Measurements from ENCODE around the gene SGIP1.

Gene SGIP1

DNA sequence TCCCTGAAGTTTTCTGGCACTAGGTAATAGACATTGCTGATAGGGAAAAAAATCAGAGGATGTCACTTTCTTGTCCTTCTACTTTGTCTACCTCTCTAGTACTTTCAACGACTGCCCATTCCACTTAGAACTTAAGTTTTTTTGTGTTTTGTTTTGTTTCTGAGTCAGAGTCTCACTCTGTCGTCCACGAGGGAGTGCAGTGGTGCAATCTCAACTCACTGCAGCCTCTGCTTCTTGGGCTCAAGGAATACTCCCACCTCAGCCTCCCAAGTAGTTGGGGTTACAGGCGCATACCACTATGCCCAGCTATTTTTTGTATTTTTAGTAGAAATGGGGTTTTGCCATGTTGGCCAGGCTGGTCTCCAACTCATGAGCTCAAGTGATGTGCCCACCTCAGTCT lies 79.2 kb downstream of the SGIP1 start:
- Histone ChIP-seq H3K27me3 (ENCODE audit: insufficient read depth, low read depth) (no peaks in the 10 kb centered on the region), H3K4me3 (IDR thresholded peaks at IDR 0.05; ENCODE audit: insufficient read depth, low read depth, low read length) (no peak overlapping the region), H3K4me1 (ENCODE audit: low read depth, poor library complexity, severe bottlenecking) (no peaks in the 10 kb centered on the region), H3K9ac (no peak overlapping the region), H3K36me3 (ENCODE audit: insufficient read depth) (no peaks in the 10 kb centered on the region), H4K20me1 (ENCODE audit: insufficient read depth) (no peaks in the 10 kb centered on the region), H3K4me2 (no peak overlapping the region), H3K79me2 (ENCODE audit: insufficient read depth, low read depth) (no peaks in the 10 kb centered on the region), H3K27ac (no peak overlapping the region), H2AFZ (ENCODE audit: low read depth) (no peak overlapping the region)
- TF ChIP-seq, protein P1, sequence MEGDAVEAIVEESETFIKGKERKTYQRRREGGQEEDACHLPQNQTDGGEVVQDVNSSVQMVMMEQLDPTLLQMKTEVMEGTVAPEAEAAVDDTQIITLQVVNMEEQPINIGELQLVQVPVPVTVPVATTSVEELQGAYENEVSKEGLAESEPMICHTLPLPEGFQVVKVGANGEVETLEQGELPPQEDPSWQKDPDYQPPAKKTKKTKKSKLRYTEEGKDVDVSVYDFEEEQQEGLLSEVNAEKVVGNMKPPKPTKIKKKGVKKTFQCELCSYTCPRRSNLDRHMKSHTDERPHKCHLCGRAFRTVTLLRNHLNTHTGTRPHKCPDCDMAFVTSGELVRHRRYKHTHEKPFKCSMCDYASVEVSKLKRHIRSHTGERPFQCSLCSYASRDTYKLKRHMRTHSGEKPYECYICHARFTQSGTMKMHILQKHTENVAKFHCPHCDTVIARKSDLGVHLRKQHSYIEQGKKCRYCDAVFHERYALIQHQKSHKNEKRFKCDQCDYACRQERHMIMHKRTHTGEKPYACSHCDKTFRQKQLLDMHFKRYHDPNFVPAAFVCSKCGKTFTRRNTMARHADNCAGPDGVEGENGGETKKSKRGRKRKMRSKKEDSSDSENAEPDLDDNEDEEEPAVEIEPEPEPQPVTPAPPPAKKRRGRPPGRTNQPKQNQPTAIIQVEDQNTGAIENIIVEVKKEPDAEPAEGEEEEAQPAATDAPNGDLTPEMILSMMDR (conservative IDR thresholded peaks at IDR 0.05; ENCODE audit: low read depth, low read length): no peak

DNA sequence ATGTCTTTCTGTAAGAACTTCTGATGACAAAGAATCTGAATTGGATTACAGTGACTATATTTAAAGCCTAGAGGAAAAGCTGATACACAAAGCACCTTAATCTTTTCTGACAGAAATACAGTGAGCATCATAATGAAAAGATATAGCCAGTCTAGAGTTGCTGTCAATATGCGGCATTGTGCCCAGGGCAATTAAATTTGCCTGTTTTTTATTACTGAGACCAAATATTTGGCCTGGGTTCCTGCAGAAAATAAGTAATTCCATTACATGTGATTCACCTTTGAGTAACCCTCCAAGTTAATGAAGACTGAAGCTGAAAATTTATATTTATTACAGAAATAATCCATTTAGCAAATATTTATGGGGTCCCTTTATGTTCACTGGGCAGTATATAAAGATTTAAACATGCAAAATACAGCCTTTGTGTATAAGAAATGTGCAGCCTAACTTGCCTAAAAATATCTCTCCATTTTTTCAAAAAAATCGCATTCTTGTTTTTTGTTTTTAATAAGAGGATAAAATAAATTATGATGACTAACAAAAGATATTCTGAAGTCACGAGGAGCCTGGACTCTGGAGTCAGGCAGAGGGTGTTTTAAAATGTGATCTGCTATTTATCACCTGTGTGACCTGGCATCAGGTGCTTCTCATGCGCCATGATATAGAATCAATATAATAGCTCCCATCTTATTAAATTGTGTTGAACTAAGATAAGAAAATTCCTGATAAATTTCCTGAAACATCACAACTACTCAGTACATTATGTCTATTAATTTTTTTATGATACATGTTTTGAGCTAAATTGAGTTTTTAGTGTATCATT lies 83.6 kb downstream of the SGIP1 start:
- no peaks in the 10 kb centered on the region for H3K36me3 ChIP-seq (ENCODE audit: insufficient read depth)
- H3K4me3 ChIP-seq (IDR thresholded peaks at IDR 0.05; ENCODE audit: insufficient read depth, low read depth, low read length): no peak overlapping the region
- no peak overlapping the region for H3K4me2 ChIP-seq
- H3K79me2 ChIP-seq (ENCODE audit: insufficient read depth, low read depth): no peaks in the 10 kb centered on the region
- H3K27me3 ChIP-seq (ENCODE audit: insufficient read depth, low read depth): no peaks in the 10 kb centered on the region
- no peaks in the 10 kb centered on the region for H4K20me1 ChIP-seq (ENCODE audit: insufficient read depth)
- no peak overlapping the region for H2AFZ ChIP-seq (ENCODE audit: low read depth)
- TF ChIP-seq, protein P1 (conservative IDR thresholded peaks at IDR 0.05; ENCODE audit: low read depth, low read length): no peak
- H3K9ac ChIP-seq: no peak overlapping the region
- H3K27ac ChIP-seq: no peak overlapping the region
- H3K4me1 ChIP-seq (ENCODE audit: low read depth, poor library complexity, severe bottlenecking): no peaks in the 10 kb centered on the region

DNA sequence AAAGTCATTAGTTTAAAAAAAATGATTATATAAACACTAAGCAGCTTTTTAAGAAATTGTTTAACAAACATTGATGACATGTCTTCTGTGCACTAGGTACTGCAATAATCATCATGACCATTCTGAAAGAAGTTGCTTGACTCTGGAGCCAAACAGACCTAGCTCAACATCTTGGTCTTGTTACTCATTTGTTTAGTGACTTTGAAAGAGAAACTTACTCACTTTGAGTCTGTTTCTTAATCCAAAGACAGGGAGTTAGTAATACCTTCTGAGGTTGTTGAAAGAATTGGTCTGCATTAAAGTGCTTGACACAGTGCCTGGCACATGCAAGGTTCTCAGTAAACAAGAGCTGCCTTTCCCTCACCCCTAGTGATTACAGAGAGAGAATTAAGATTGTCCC lies 84.4 kb downstream of the SGIP1 start:
- Histone ChIP-seq H4K20me1 (ENCODE audit: insufficient read depth) (no peaks in the 10 kb centered on the region), H3K4me1 (ENCODE audit: low read depth, poor library complexity, severe bottlenecking) (no peaks in the 10 kb centered on the region), H3K9ac (no peak overlapping the region), H2AFZ (ENCODE audit: low read depth) (no peak overlapping the region), H3K4me2 (no peak overlapping the region), H3K36me3 (ENCODE audit: insufficient read depth) (no peaks in the 10 kb centered on the region), H3K27me3 (ENCODE audit: insufficient read depth, low read depth) (no peaks in the 10 kb centered on the region), H3K4me3 (IDR thresholded peaks at IDR 0.05; ENCODE audit: insufficient read depth, low read depth, low read length) (no peak overlapping the region), H3K79me2 (ENCODE audit: insufficient read depth, low read depth) (no peaks in the 10 kb centered on the region), H3K27ac (no peak overlapping the region)
- TF ChIP-seq, protein P1 (conservative IDR thresholded peaks at IDR 0.05; ENCODE audit: low read depth, low read length): no peak

DNA sequence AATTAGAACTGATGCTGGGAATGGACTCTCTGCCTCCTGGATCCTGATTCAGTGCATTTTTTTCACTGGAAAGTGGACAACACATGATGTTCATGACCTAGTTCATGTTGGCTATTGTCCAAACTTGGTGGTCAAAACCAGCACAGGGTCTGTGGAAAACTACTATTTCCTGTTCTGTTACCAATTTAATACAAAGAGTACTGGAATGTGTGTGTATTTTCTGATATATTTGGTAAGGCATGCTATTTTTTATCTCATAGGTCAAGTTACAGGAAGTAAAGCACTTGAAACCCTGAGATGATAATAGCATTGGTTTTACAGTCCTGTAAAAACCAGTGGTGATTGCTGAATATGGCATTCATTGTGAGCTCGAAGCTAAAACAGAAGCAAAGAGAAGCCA lies 89.9 kb downstream of the SGIP1 start:
- TF ChIP-seq, protein P1 (conservative IDR thresholded peaks at IDR 0.05; ENCODE audit: low read depth, low read length): no peak
- Histone ChIP-seq H3K4me2 (no peak overlapping the region), H4K20me1 (ENCODE audit: insufficient read depth) (no peaks in the 10 kb centered on the region), H3K9ac (no peak overlapping the region), H3K4me1 (ENCODE audit: low read depth, poor library complexity, severe bottlenecking) (peaks cover 5% of the 10 kb centered on the region), H3K27ac (no peak overlapping the region), H3K27me3 (ENCODE audit: insufficient read depth, low read depth) (no peaks in the 10 kb centered on the region), H3K36me3 (ENCODE audit: insufficient read depth) (no peaks in the 10 kb centered on the region), H3K4me3 (IDR thresholded peaks at IDR 0.05; ENCODE audit: insufficient read depth, low read depth, low read length) (no peak overlapping the region), H3K79me2 (ENCODE audit: insufficient read depth, low read depth) (no peaks in the 10 kb centered on the region), H2AFZ (ENCODE audit: low read depth) (no peak overlapping the region)
